T-helper 2 cell (primary cell): ENCODE data around the gene GPR135.
A peak's percentile ranks its signal among the peaks of the same experiment; 100 is the strongest.
"Not testable (repeated sequence)": the region's sequence is repeated elsewhere in the genome, so short reads cannot be mapped to it uniquely, and the experiment has no call there.

Experiments
- DNase-seq, 5 experiments: peaks; one replicate each; pipeline versions ENCODE4 v3.0.0 to v3.0.0-alpha.2; 2012 to 2022

GPR135 gene

GRCh38 chr14:59464486-59465315, 479 bp downstream of the GPR135 start:
- peak; percentile 15 to 63 (median 38) for DNase-seq

- DNase-seq: peak in 3 of 5 experiments; percentile 5 to 55 (median 18)
These were observed 1.2 kb downstream of the GPR135 start for GRCh38 chr14:59463787-59464485.

DNA sequence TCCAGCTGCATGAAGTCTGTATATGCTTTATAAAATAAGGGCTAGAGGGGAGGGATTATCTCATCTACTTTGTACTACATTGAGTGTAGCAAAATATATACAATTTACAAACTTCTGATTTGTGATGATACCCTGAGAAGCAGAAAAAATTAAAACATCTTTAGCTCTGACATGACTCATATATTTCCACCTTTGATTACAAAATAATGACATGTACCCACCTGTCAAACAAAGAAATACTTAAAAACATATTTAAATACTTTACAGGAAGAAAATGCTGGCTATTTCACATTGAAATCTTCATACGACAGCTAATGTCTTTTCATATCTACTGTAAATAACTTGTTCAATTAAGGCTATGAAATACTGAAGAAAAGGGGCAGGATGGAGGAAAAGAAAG, 3.3 kb downstream of the GPR135 start:
- DNase-seq: no peak

DNA sequence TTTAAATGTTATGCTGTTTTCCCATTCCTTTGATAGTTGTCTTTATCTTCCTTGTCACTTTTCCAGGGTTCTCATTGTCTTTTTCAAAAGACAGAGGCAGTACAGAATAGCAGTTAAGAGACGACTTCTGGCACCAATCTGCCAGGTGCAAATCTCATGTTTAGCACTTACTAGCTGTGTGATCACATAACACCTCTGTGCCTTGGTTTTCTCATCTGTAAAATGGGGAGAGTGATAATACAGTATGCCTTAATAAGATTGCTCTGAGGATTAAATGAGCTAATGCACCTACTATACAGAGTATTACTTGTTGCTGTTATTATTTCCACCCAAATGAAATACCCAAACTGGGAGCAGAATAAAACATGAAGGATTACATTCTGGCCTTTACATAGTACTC, 4.8 kb downstream of the GPR135 start:
- DNase-seq: no peak

DNA sequence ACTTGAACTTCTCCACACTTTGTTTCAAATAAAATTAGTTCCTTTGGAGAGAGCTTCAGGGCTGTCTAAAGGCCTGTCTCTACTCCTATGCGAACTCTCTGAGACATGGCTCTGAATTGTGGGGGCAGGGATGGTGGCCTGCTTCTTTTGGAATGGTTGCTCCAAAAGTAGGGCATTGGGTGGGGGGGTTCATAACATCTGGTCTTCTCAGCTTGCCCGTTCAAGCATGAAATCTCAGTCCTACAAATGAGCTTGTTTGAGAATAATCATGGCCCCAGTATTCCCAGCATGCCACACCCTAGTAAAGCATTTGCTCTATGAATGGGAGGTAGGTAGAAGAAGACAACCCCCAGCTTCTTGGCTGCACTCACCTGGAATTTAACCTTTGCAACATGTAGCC, 6.7 kb downstream of the GPR135 start:
- no peak for DNase-seq

GRCh38 chr14:59455411-59455810, 9.8 kb downstream of the GPR135 start:
- no peak for DNase-seq

DNA sequence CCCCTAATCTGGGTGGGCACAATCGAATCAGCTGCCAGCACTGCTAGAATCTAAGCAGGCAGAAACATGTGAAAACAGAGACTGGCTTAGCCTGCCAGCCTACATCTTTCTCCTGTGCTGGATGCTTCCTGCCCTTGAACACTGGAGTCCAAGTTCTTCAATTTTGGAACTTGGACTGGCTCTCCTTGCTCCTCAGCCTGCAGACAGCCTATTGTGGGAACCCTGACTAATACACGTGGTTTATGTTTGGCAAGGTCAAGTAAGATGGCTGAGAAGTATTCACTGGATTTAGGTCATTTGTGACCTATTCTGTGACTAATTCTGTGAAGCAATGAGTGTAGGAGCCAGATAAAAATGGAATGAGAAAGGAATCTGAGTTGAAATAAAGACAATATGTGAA, 11.0 kb downstream of the GPR135 start:
- no peak for DNase-seq

GRCh38 chr14:59451849-59452248, 13.3 kb downstream of the GPR135 start:
- no peak for DNase-seq

- DNase-seq: no peak
These were observed 14.5 kb downstream of the GPR135 start for GRCh38 chr14:59450716-59451115.

DNA sequence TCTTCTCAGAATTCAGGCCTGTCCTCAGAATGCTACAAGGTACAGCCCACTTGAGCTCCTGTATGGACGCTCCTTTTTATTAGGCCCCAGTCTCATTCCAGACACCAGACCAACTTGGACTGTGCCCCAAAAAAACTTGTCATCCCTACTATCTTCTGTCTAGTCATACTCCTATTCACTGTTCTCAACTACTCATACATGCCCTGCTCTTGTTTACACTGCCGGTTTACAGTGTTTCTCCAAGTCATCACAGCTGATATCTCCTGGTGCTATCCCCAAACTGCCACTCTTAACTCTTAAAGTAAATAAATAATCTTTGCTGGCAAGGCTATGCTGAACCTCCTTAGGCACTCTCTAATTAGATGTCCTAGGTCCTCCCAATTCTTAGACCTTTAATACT, 16.5 kb downstream of the GPR135 start:
- not testable (repeated sequence) for DNase-seq

DNA sequence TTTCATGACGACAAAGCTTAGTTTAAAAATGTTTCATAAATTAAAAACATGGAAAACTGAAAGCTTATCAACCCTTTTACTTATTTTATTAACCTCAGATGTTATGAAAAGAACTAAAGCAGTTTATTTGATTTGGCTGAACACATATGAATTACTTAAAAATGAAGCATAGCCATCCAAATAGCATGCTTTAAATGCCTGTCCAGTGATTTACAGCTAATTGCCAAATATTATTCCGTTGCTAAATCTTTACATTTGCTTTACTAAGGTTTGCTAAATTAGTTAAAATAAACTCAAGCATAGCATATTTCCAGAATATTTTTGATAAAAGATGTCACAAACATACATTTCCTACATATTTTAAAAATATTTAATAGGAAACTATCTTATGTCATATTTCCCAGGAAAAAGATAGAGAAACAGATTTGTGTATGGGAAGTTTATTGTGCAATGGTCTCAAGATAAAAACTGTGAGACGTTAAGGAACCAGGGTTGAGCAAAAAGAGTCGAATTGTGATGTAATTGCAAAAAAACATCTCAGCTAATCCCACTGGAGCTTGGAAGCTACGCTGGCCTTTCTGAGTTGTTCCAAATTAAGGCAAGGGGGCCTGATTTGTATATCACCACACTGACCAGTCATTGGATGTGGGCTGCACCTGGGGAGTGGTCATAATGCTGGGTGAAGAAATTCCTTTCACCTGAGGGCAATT, 25.8 kb downstream of the GPR135 start:
- no peak for DNase-seq

DNA sequence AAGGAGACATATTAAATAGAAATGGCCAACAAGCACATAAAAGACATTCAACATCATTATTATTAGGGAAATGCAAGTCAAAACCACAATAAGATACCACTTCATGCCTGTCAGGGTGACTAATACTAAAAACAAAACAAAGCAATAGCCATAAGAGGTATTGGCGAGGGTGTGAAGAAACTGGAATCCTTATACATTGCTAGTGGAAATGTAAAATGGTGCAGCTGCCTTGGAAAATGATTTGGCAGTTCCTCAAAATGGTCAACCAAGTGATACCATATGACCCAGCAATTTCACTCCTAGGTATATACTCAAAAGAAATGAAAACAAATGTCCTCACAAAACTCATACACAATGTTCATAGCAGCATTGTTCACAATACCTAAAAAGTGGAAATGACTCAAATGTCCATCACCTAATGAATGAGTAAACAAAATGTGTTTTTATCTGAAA, 27.0 kb downstream of the GPR135 start:
- no peak for DNase-seq

GRCh38 chr14:59435987-59436386, 29.2 kb downstream of the GPR135 start:
- DNase-seq: no peak

GRCh38 chr14:59435101-59435500, 30.1 kb downstream of the GPR135 start:
- DNase-seq: no peak

GRCh38 chr14:59429790-59430189, 35.4 kb downstream of the GPR135 start:
- DNase-seq: no peak

DNA sequence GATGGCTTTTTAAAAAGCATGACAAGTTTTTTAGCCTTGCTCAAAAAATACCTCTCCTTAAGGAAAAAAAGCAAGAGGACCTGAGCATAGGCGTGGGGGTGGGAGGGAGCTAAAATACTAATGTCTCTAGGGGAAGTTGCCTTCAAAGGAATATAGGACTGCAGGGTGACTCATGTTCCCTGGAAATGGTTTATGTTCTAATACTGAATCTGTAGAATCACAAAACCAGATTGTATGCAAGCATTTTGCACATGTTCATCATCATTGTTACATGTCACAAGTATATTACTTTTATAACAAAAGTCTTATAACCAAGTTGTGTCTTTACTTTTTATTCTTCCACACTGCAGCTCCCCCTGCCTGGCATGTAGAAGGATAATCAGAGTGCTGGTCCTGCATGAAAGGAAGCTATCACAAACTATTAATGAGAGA, 36.6 kb downstream of the GPR135 start:
- peak in 1 of 5 experiments; percentile 3 for DNase-seq

DNA sequence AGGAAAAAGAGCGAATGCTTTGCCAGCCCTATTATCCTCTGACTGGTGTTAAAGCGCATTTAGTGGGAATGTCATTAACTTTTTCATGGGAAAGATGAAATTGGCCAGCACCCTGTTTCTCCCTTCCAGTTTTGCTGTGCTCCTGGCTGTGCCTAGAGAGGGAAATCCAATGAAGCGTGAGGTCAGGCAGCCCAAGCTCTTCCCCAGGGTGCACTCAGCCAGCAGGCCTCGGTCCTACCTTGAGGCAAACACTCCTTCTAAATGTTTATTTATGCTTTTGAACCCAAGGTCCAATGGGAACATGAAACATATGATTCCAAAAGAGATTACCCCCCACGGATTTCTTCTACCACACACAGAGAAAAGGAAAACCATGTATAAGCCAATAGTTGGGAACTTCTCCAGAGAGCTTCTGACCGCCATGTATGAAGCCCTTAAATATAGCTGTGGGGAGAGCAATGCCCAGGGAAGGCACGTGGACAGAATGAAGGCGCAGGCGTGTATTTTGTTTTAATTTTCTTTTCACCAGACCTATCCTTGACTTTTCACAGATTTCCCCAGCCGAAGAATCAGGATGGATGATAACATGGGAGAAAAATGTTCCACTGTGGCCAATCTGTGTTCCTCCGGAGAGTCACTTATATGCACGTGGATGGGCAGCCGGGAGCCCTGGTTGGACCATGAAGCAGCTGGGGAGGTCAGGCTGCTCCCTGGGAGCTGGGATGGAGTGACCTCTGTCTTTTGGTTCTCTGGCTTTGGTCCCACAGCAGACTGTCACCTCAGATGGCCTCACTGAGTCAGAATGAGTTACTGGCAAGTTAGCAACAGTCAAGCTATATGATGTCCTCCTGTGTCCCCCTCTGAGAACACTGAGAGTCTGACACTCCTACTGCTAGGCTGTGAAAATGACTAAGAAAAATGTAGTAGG, 37.3 kb downstream of the GPR135 start:
- no peak for DNase-seq

DNA sequence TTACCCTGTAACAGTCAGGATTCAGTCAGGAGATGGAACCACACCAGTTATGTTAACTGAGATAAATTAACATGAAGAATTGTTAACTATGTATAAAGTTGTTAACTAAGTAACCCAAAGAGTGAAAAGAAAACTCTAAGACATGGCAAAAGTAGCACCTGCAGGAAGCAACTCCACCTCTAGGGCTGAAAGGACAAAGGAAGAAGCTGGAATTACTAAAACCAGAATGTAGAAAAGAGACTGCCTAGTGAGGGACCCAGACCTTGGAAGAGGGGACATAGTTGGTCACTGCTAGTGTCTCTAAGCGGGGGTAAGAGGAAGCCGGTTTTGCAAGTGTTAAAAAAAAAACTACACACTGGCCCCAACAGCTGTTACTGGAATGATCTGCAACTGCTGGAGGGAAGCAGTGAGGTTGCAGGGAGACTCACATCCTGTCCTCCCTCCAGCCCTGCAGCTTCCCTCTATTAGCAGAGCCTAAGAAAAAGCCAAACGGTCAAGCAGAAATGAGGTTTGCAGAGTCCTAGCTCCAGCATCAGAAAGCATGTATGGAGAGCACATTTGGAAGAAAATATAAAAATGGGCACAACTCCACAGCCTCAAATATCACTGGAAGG, 39.8 kb downstream of the GPR135 start:
- DNase-seq: no peak

- DNase-seq: no peak
These were observed 40.7 kb downstream of the GPR135 start for GRCh38 chr14:59424341-59425071.

DNA sequence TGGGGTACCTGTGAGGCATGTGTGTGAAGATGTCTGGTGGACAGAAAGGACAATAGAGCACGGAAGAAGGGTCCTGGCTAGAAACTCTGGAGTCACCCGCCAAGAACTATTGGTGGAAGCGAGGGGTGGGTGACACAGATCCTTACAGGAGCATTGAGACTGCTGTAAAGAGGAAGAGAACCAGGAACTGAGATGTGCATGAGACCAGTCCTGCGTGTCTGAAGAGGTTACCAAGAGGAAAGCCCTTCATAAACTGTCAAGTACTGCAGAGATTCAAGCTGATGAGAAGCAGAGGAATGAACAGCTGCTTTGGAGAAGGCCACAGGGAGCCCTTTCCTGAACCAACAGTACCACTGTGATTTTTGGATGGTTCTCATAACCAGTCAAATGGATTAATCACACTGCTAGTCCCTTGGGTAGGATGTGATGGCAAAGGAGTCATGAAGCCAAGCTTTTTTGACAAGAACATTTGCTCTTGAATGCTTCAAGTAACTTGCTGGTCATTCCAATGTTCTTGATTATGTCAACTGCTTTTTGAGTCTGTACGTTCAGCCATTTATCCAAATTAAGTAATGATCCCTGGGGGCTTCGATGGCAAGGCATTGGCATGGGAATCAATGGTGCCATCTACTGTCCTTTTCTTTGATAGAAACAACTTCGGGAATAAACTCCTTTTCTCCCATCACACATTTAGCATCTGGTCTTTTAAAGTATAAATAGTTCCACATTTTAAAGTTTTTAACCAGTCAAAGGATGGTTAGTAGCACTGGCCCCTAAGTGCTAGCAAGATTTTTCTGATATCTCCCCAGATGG, 42.9 kb downstream of the GPR135 start:
- DNase-seq: no peak
